SK-N-MC (cell line): ENCODE data around the gene PLSCR3.

Source experiments
- DNase-seq: peaks from one replicate; pipeline ENCODE4 v3.0.0-alpha.2; 2011; ENCODE audit warnings: low read depth, low spot score
- H3K27ac ChIP-seq: fragments of 200-600 bp; sonication (generic); 2 replicates; pipeline ENCODE4 v1.5.1; 2016; ENCODE audit warnings: mixed run types
- H3K36me3 ChIP-seq: fragments of 200-600 bp; sonication (generic); 2 replicates; pipeline ENCODE4 v1.6.1; 2017; ENCODE audit warnings: antibody characterized with exemption, low read length, mixed read lengths; ENCODE audit not compliant: insufficient read depth
- H3K4me3 ChIP-seq: fragments of 200-600 bp; sonication (generic); 2 replicates; pipeline ENCODE4 v1.5.1; 2016
- H3K9ac ChIP-seq: fragments of 200-600 bp; sonication (generic); 2 replicates; pipeline ENCODE4 v1.8.0; 2017; ENCODE audit warnings: mixed run types, mixed read lengths; ENCODE audit not compliant: insufficient read length
- H3K9me3 ChIP-seq: fragments of 200-600 bp; sonication (generic); 2 replicates; pipeline ENCODE4 v1.6.1; 2017; ENCODE audit warnings: low read depth, mild to moderate bottlenecking, antibody characterized with exemption, low read length, moderate library complexity, mixed read lengths
- EZH2 ChIP-seq: fragments of 200-600 bp; sonication (generic); IDR thresholded peaks from one replicate; pipeline ENCODE4 v1.6.1; 2017; ENCODE audit warnings: antibody characterized with exemption
- FOXP2 ChIP-seq: optimal IDR thresholded peaks from 2 replicates; pipeline ENCODE3; 2011; ENCODE audit warnings: mild to moderate bottlenecking, moderate library complexity; ENCODE audit not compliant: insufficient read depth; ENCODE audit errors: extremely low read length, control extremely low read depth
- POLR2AphosphoS5 ChIP-seq: IDR thresholded peaks from 2 replicates; pipeline ENCODE4 v1.6.1; 2012; ENCODE audit warnings: mild to moderate bottlenecking, low read depth, low read length, borderline replicate concordance

Gene PLSCR3

DNA sequence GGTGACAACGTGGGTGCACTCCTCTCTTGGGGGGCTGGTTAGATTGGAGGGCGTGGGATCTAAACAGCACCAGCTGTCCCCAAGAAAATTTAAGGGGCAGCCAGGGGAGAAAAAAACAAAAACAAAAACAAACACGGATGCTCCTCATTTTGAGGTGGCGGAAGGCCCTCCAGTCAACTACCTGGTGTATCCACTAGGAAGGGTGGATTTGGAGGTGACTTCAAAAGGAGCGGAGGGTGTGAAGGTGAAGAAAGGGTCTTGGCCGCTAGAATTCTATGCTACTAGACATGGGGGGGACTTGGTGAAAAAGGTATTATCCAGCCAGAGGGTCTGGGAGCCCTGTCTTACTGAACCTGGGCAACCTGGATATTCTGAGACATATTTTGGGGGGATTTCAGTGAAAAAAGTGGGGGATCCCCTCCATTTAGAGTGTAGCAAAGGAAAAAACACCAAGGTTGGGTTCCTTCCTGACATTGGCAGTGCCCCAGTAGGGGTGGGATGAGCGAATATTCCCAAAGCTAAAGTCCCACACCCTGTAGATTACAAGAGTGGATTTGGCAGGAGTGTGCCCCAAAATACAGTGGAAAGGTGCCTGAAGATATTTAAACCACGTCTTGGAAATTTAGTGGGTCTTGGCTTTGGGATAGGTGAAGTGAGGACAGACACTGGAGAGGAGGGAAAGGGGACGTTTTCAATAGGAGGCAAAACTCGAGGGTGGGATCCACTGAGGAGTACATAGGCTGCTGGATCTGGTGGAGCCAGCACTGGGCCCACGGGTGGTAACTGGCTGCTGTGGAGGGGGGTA is 44.5 kb upstream of the PLSCR3 start:
- TF ChIP-seq FOXP2: no peak
- TF ChIP-seq POLR2AphosphoS5: no peak
- no peak for TF ChIP-seq EZH2
- H3K4me3 ChIP-seq: peak overlapping the region; percentile 93
- no peak overlapping the region for H3K27ac ChIP-seq
- no peaks in the 10 kb centered on the region for H3K9me3 ChIP-seq
- no peak for DNase-seq
- H3K9ac ChIP-seq: peak overlapping the region; percentile 90
- no peaks in the 10 kb centered on the region for H3K36me3 ChIP-seq

GRCh38 chr17:7437950-7438614 is 43.8 kb upstream of the PLSCR3 start:
- Histone ChIP-seq H3K4me3 (peak overlapping the region; percentile 93), H3K9ac (peak overlapping the region; percentile 70), H3K9me3 (no peaks in the 10 kb centered on the region), H3K36me3 (no peaks in the 10 kb centered on the region), H3K27ac (no peak overlapping the region)
- TF ChIP-seq FOXP2 (no peak), POLR2AphosphoS5 (peak; percentile 42; the same call in 1 of the 2 replicates), EZH2 (no peak)
- no peak for DNase-seq

GRCh38 chr17:7437369-7437863 is 43.1 kb upstream of the PLSCR3 start:
- Histone ChIP-seq H3K36me3 (no peaks in the 10 kb centered on the region), H3K9me3 (no peaks in the 10 kb centered on the region), H3K9ac (peak overlapping the region; percentile 67), H3K4me3 (peak overlapping the region; percentile 93), H3K27ac (no peak overlapping the region)
- TF ChIP-seq EZH2 (no peak), FOXP2 (no peak), POLR2AphosphoS5 (no peak)
- no peak for DNase-seq

DNA sequence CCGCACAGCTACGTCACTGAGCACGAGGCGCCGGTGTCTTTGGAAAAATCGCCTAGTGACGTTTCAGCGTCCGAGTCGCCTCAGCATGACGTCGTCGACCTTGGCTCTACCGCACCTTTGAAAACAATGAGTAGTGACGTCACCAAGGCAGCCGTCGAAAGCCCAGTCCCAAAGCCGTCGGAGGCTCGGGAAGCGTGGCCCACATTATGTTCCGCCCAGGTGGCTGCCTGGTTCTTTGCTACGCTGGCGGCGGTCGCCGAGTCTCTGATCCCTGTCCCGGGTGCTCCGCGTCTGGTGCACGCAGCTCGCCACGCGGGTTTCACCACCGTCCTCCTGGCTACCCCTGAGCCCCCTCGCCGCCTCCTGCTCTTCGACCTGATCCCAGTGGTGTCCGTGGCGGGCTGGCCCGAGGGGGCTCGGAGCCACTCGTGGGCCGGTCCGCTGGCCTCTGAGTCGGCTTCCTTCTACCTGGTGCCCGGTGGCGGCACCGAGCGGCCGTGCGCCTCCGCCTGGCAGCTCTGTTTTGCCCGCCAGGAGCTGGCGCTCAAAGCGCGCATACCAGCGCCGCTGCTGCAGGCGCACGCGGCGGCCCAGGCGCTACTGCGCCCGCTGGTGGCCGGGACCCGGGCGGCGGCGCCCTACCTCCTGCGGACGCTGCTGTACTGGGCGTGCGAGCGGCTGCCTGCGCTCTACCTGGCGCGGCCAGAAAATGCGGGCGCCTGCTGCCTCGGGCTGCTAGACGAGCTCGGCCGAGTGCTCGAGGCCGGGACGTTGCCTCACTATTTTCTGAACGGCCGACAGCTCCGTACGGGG is 42.4 kb upstream of the PLSCR3 start:
- Histone ChIP-seq H3K4me3 (peak overlapping the region; percentile 93), H3K36me3 (no peaks in the 10 kb centered on the region), H3K9ac (peak overlapping the region; percentile 67), H3K27ac (peak overlapping the region; percentile 67), H3K9me3 (no peaks in the 10 kb centered on the region)
- no peak for TF ChIP-seq EZH2
- no peak for TF ChIP-seq FOXP2
- peak; percentile 29; the same call in 1 of the 2 replicates for TF ChIP-seq POLR2AphosphoS5
- DNase-seq: no peak

DNA sequence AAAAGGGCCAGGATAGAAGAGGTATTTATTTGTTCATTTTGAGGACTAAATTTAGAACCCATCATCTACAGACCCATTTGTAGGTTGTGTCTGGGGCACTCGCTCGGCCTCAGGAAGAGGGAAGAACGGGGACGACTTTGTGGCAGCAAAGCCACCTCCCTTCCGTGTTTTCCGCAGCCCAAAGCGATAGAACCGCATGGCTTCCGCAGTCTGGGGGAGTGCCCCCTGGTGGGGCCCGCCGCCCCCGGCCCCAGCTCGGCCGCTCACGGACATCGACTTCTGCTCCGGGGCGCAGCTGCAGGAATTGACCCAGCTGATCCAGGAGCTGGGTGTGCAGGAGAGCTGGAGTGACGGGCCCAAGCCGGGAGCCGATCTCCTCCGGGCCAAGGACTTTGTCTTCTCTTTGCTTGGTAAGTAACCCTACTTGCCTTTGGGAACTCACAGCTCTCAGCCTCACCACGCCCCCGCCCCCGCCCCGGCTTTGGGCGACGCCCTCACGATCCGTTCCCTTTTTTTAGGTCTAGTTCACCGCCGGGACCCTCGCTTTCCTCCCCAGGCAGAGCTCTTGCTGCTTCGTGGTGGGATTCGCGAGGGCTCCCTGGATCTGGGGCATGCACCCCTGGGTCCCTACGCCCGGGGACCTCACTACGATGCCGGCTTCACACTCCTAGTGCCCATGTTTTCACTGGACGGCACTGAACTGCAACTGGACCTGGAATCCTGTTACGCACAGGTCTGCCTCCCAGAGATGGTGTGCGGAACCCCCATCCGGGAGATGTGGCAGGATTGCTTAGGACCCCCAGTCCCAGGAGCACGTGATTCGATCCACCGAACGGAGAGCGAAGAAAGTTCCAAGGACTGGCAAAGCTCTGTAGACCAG is 41.6 kb upstream of the PLSCR3 start:
- Histone ChIP-seq H3K4me3 (peak overlapping the region; percentile 93), H3K9me3 (no peaks in the 10 kb centered on the region), H3K36me3 (no peaks in the 10 kb centered on the region), H3K27ac (peak overlapping the region; percentile 67), H3K9ac (peak overlapping the region; percentile 67)
- no peak for DNase-seq
- TF ChIP-seq POLR2AphosphoS5 (peak; percentile 9; the same call in 1 of the 2 replicates), EZH2 (no peak), FOXP2 (no peak)

- no peak overlapping the region for H3K4me3 ChIP-seq
Observed at GRCh38 chr17:7432296-7432695, 38.0 kb upstream of the PLSCR3 start.

GRCh38 chr17:7431231-7431630 is 36.9 kb upstream of the PLSCR3 start:
- Histone ChIP-seq H3K9me3 (no peaks in the 10 kb centered on the region), H3K27ac (no peak overlapping the region), H3K4me3 (no peak overlapping the region), H3K9ac (no peak overlapping the region), H3K36me3 (no peaks in the 10 kb centered on the region)
- no peak for DNase-seq
- no peak for TF ChIP-seq FOXP2
- TF ChIP-seq EZH2: no peak
- no peak for TF ChIP-seq POLR2AphosphoS5

More at GRCh38 chr17:7432296-7432695, 38.0 kb upstream of the PLSCR3 start:
- TF ChIP-seq POLR2AphosphoS5 (no peak), FOXP2 (no peak), EZH2 (no peak)
- DNase-seq: no peak
- Histone ChIP-seq H3K9ac (no peak overlapping the region), H3K27ac (no peak overlapping the region), H3K9me3 (no peaks in the 10 kb centered on the region), H3K36me3 (no peaks in the 10 kb centered on the region)
